ENCODE measurements around the gene POLR3A. TPM values are rescaled to one million over a fixed set of nuclear protein-coding genes. Genes with fewer than 3 reads are reported as not detected.
A peak's percentile ranks its signal among the peaks of the same experiment; 100 is the strongest.

The POLR3A gene
- total and polyA plus RNA-seq, 2 of the 13 experiments (the other 11 are each of a cell fraction or from before 2014, with no cell fraction given): 13.6 to 19.2 TPM

DNA sequence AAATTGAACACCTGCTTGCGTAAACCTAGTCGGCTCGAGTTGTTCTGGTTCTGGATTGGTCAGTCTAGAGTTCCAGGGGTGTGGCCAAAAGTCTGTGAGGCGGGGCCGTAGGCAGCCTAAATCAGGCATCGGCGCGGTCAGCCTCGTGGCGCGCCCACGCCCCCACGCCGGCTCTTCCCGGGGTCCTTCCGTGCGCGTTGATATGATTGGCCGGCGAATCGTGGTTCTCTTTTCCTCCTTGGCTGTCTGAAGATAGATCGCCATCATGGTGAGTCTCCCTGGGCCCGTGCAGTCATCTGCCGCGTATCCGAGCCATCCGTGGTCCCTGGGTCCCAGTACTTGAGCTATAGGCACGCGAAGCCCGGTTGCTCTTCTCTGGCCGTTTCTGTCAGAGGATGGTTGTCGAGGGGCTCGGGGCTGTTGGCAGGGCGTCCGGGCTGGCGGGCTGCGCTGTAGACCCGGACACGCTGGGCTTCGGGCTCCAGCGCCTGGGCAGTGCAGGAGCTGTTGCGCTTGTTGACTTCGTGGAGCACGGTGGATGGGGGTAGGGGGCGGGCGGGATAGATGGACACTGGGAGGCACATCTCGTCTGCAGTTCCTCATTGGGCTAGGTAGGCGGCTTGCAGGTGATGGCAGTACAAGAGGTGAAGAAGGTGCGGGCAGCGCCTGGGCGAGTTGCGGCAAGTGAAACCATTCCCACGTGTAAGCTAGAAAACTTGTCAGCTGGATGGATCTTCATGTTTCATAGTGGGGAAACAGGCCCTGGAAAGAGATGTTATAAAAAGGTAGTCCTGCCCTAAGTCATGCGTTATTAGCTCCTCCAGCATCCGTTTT is 4.5 kb upstream of the POLR3A start, which contains the start of gene RPS24 (continued):
- TF ChIP-seq ZNF558 (CRISPR knock-in tag; IDR thresholded peaks at IDR 0.05; ENCODE audit: borderline replicate concordance) (0 out of 2 replicates have a peak, but pooled peaks have one; percentile 62), ZNF292 (CRISPR knock-in tag; IDR thresholded peaks at IDR 0.05; ENCODE audit: borderline replicate concordance, low read depth) (no peak), MTF2 (CRISPR knock-in tag; IDR thresholded peaks at IDR 0.05; ENCODE audit: borderline replicate concordance) (no peak), KLF16 (CRISPR knock-in tag; IDR thresholded peaks at IDR 0.05) (no peak), ZNF790 (CRISPR knock-in tag; IDR thresholded peaks at IDR 0.05; ENCODE audit: borderline replicate concordance) (peak; percentile 61; the same call in 1 of the 2 replicates), ZNF720 (CRISPR knock-in tag; IDR thresholded peaks at IDR 0.05) (0 out of 2 replicates have a peak, but pooled peaks have one; percentile 42), ZZZ3 (CRISPR knock-in tag; IDR thresholded peaks at IDR 0.05; ENCODE audit: borderline replicate concordance) (peak; percentile 95; the same call in 1 of the 2 replicates), HNRNPL (IDR thresholded peaks at IDR 0.05; ENCODE audit: low read depth, low read length) (0 out of 2 replicates have a peak, but pooled peaks have one; percentile 45), KDM3A (CRISPR knock-in tag; IDR thresholded peaks at IDR 0.05; ENCODE audit: low read depth) (0 out of 2 replicates have a peak, but pooled peaks have one; percentile 53), ZNF124 (CRISPR knock-in tag; IDR thresholded peaks at IDR 0.05) (no peak), MEIS2 (CRISPR knock-in tag; IDR thresholded peaks at IDR 0.05) (0 out of 2 replicates have a peak, but pooled peaks have one; percentile 55), HNRNPH1 (optimal IDR thresholded peaks at IDR 0.05; ENCODE audit: low read depth, low read length) (no peak), ZNF572 (CRISPR knock-in tag; IDR thresholded peaks at IDR 0.05) (no peak), HIVEP1 (CRISPR knock-in tag; IDR thresholded peaks at IDR 0.05) (peak; percentile 59; the same call in 1 of the 2 replicates), SRF (IDR thresholded peaks at IDR 0.05; ENCODE audit: low read depth, low read length) (no peak)
- TF ChIP-seq, protein P1, sequence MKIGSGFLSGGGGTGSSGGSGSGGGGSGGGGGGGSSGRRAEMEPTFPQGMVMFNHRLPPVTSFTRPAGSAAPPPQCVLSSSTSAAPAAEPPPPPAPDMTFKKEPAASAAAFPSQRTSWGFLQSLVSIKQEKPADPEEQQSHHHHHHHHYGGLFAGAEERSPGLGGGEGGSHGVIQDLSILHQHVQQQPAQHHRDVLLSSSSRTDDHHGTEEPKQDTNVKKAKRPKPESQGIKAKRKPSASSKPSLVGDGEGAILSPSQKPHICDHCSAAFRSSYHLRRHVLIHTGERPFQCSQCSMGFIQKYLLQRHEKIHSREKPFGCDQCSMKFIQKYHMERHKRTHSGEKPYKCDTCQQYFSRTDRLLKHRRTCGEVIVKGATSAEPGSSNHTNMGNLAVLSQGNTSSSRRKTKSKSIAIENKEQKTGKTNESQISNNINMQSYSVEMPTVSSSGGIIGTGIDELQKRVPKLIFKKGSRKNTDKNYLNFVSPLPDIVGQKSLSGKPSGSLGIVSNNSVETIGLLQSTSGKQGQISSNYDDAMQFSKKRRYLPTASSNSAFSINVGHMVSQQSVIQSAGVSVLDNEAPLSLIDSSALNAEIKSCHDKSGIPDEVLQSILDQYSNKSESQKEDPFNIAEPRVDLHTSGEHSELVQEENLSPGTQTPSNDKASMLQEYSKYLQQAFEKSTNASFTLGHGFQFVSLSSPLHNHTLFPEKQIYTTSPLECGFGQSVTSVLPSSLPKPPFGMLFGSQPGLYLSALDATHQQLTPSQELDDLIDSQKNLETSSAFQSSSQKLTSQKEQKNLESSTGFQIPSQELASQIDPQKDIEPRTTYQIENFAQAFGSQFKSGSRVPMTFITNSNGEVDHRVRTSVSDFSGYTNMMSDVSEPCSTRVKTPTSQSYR (CRISPR knock-in tag; IDR thresholded peaks at IDR 0.05; ENCODE audit: borderline replicate concordance): peak; percentile 40; the same call in 1 of the 2 replicates
- TF ChIP-seq, protein P2, sequence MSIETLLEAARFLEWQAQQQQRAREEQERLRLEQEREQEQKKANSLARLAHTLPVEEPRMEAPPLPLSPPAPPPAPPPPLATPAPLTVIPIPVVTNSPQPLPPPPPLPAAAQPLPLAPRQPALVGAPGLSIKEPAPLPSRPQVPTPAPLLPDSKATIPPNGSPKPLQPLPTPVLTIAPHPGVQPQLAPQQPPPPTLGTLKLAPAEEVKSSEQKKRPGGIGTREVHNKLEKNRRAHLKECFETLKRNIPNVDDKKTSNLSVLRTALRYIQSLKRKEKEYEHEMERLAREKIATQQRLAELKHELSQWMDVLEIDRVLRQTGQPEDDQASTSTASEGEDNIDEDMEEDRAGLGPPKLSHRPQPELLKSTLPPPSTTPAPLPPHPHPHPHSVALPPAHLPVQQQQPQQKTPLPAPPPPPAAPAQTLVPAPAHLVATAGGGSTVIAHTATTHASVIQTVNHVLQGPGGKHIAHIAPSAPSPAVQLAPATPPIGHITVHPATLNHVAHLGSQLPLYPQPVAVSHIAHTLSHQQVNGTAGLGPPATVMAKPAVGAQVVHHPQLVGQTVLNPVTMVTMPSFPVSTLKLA (IDR thresholded peaks at IDR 0.05): peak; percentile 73
- TF ChIP-seq, protein P3, sequence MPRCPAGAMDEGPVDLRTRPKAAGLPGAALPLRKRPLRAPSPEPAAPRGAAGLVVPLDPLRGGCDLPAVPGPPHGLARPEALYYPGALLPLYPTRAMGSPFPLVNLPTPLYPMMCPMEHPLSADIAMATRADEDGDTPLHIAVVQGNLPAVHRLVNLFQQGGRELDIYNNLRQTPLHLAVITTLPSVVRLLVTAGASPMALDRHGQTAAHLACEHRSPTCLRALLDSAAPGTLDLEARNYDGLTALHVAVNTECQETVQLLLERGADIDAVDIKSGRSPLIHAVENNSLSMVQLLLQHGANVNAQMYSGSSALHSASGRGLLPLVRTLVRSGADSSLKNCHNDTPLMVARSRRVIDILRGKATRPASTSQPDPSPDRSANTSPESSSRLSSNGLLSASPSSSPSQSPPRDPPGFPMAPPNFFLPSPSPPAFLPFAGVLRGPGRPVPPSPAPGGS (CRISPR knock-in tag; IDR thresholded peaks at IDR 0.05): no peak
- TF ChIP-seq, protein P4, sequence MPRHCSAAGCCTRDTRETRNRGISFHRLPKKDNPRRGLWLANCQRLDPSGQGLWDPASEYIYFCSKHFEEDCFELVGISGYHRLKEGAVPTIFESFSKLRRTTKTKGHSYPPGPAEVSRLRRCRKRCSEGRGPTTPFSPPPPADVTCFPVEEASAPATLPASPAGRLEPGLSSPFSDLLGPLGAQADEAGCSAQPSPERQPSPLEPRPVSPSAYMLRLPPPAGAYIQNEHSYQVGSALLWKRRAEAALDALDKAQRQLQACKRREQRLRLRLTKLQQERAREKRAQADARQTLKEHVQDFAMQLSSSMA (CRISPR knock-in tag; IDR thresholded peaks at IDR 0.05): peak; percentile 54; the same call in 1 of the 2 replicates
- TF ChIP-seq, protein P5, sequence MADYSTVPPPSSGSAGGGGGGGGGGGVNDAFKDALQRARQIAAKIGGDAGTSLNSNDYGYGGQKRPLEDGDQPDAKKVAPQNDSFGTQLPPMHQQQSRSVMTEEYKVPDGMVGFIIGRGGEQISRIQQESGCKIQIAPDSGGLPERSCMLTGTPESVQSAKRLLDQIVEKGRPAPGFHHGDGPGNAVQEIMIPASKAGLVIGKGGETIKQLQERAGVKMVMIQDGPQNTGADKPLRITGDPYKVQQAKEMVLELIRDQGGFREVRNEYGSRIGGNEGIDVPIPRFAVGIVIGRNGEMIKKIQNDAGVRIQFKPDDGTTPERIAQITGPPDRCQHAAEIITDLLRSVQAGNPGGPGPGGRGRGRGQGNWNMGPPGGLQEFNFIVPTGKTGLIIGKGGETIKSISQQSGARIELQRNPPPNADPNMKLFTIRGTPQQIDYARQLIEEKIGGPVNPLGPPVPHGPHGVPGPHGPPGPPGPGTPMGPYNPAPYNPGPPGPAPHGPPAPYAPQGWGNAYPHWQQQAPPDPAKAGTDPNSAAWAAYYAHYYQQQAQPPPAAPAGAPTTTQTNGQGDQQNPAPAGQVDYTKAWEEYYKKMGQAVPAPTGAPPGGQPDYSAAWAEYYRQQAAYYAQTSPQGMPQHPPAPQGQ (CRISPR knock-in tag; IDR thresholded peaks at IDR 0.05; ENCODE audit: borderline replicate concordance): no peak
